Measurements from ENCODE around the gene GIMAP2.

GRCh38 chr7:150641854-150642253 lies 43.7 kb upstream of the GIMAP2 start:
- no peak for TF ChIP-seq CTCF (IDR thresholded peaks at IDR 0.05 in 8 of 11, conservative IDR thresholded peaks at IDR 0.05 in 3 of 11)
- no peak for TF ChIP-seq POLR2AphosphoS5 (IDR thresholded peaks at IDR 0.05)
- TF ChIP-seq POLR2A (IDR thresholded peaks at IDR 0.05): no peak
